ENCODE data around the gene SRL.

DNA sequence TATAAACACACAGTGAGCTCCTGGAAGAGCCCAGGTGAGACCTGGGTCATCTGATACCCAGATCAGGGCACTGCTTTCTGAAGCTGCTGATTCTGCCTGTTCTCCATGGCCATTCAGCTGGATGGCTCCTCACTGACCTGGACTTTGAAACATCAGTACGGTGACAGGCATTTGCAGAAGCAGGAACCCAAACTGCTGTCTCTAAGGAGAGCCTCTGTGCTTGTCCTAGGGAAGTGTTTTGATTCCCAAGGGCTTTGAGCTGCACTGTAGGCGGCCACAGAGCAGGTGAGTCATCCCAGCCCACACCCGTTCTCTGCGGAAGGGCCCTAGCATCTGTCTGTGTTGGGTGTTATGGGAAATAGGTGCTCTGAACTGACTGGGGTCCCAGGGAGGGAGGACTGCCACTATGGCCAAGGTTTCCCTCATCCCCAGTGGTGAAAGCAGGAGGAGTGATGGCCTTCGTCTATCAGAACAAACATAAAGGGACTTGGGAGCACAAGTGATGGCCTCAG is 64.9 kb downstream of the SRL start:
- TF ChIP-seq CTCF (IDR thresholded peaks at IDR 0.05) (no peak), POLR2A (IDR thresholded peaks at IDR 0.05) (no peak)
